Sigmoid colon (tissue), 7 donors: Measurements from ENCODE around the gene BHLHE41. TPM values are rescaled to one million over a fixed set of nuclear protein-coding genes. Genes with fewer than 3 reads are reported as not detected.

Experiments used
- DNase-seq: peaks from one replicate; pipeline ENCODE4 v3.0.0-alpha.2; 2019
- H3K27ac ChIP-seq, 4 donors: fragments of 200-600 bp; sonication (generic); one replicate each; pipeline ENCODE4 v1.5.1; 2016 to 2019; ENCODE audit warnings: mild to moderate bottlenecking in 1 of 4
- H3K27me3 ChIP-seq, 3 donors: fragments of 200-600 bp; sonication (generic); one replicate each; pipeline ENCODE4 v1.5.1; 2019; ENCODE audit warnings: mild to moderate bottlenecking in 1 of 3
- H3K36me3 ChIP-seq, 4 donors: fragments of 200-600 bp; sonication (generic); one replicate each; pipeline ENCODE4 v1.5.1; 2016 to 2019
- H3K4me1 ChIP-seq, 4 donors: fragments of 200-600 bp; sonication (generic); one replicate each; pipeline ENCODE4 v1.5.1; 2017 to 2019
- H3K4me3 ChIP-seq, 4 donors: fragments of 200-600 bp; sonication (generic); one replicate each; pipeline ENCODE4 v1.5.1; 2017 to 2019; ENCODE audit warnings: mild to moderate bottlenecking in 2 of 4, moderate library complexity in 1 of 4
- H3K9me3 ChIP-seq, 4 donors: fragments of 200-600 bp in 3 of 4; sonication (generic) in 3 of 4; one replicate each; pipeline versions ENCODE4 v1.5.1 to v1.6.1; 2013 to 2019
- EP300 ChIP-seq, 4 donors: sonication (generic); formaldehyde crosslinking; IDR thresholded peaks; one replicate each; pipeline ENCODE4 v1.6.1; 2017; ENCODE audit warnings: antibody characterized with exemption in 4 of 4
- POLR2A ChIP-seq, 2 donors: fragments of 450-650 bp; IDR thresholded peaks; one replicate each; pipeline ENCODE4 v1.6.1; 2016; ENCODE audit warnings: antibody characterized with exemption in 2 of 2, mild to moderate bottlenecking in 2 of 2, moderate library complexity in 2 of 2
- POLR2AphosphoS5 ChIP-seq, 4 donors: sonication (generic); formaldehyde crosslinking; IDR thresholded peaks; one replicate each; pipeline ENCODE4 v1.6.1; 2017; ENCODE audit warnings: antibody characterized with exemption in 4 of 4
- WGBS, 2 donors: extraction: QIAGEN DNeasy Blood & Tissue Kit; methylation state at CpG; one replicate each; pipeline ENCODE4 v1.1.7; 2013; 5-methylcytosine and 5-hydroxymethylcytosine counted together
- intact Hi-C: fragments of 100-400 bp; cut with DNase I; formaldehyde crosslinking; loops from one replicate; pipeline ENCODE4 v1.15.1; 2023
- polyA plus RNA-seq, 3 donors: library from polyadenylated mRNA; stranded (reverse); fragments of 200-250 nt; gene quantifications; one replicate each; pipeline ENCODE4 v1.2.3, GENCODE V29; 2013
- total RNA-seq, 4 donors: library from RNA; depleted of rRNA; stranded (reverse); fragments of >200 nt; gene quantifications; one replicate each; pipeline ENCODE4 v1.1.0, GENCODE V29; 2016
- TF ChIP-seq, protein P1 (sequence below), 4 experiments: fragments of 450-650 bp in 3 of 4; fragments of 200-600 bp in 1 of 4; IDR thresholded peaks; one replicate each; pipeline ENCODE4 v1.5.1; 2016 to 2019; ENCODE audit warnings: antibody characterized with exemption in 4 of 4, mild to moderate bottlenecking in 3 of 4, moderate library complexity in 2 of 4
- donor health status: healthy with polysubstance abuse.
- donor health status: Bipolar disorder and iron deficiency.
- donor health status: healthy.

BHLHE41 gene
- total and polyA plus RNA-seq, 7 donors = 3.9 to 12.6 (median 6.2) TPM

GRCh38 chr12:26100666-26101349, 24.0 kb downstream of the BHLHE41 start:
- Histone ChIP-seq H3K4me1 (peaks cover 0 to 3% (median 0%) of the 10 kb centered on the region in 4 donors), H3K27ac (no peak overlapping the region), H3K9me3 (no peaks in the 10 kb centered on the region), H3K36me3 (no peaks in the 10 kb centered on the region), H3K27me3 (no peaks in the 10 kb centered on the region), H3K4me3 (no peak overlapping the region)
- DNase-seq = no peak
- intact Hi-C loops = no loop called here
- TF ChIP-seq, protein P1, sequence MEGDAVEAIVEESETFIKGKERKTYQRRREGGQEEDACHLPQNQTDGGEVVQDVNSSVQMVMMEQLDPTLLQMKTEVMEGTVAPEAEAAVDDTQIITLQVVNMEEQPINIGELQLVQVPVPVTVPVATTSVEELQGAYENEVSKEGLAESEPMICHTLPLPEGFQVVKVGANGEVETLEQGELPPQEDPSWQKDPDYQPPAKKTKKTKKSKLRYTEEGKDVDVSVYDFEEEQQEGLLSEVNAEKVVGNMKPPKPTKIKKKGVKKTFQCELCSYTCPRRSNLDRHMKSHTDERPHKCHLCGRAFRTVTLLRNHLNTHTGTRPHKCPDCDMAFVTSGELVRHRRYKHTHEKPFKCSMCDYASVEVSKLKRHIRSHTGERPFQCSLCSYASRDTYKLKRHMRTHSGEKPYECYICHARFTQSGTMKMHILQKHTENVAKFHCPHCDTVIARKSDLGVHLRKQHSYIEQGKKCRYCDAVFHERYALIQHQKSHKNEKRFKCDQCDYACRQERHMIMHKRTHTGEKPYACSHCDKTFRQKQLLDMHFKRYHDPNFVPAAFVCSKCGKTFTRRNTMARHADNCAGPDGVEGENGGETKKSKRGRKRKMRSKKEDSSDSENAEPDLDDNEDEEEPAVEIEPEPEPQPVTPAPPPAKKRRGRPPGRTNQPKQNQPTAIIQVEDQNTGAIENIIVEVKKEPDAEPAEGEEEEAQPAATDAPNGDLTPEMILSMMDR (IDR thresholded peaks at IDR 0.05) = no peak
- TF ChIP-seq EP300 (IDR thresholded peaks at IDR 0.05) = no peak
- no peak for TF ChIP-seq POLR2A (IDR thresholded peaks at IDR 0.05)
- TF ChIP-seq POLR2AphosphoS5 (IDR thresholded peaks at IDR 0.05) = no peak
- 19 to 66% methylated on average over 8 of the region's 8 CpGs for WGBS, 2 donors

DNA sequence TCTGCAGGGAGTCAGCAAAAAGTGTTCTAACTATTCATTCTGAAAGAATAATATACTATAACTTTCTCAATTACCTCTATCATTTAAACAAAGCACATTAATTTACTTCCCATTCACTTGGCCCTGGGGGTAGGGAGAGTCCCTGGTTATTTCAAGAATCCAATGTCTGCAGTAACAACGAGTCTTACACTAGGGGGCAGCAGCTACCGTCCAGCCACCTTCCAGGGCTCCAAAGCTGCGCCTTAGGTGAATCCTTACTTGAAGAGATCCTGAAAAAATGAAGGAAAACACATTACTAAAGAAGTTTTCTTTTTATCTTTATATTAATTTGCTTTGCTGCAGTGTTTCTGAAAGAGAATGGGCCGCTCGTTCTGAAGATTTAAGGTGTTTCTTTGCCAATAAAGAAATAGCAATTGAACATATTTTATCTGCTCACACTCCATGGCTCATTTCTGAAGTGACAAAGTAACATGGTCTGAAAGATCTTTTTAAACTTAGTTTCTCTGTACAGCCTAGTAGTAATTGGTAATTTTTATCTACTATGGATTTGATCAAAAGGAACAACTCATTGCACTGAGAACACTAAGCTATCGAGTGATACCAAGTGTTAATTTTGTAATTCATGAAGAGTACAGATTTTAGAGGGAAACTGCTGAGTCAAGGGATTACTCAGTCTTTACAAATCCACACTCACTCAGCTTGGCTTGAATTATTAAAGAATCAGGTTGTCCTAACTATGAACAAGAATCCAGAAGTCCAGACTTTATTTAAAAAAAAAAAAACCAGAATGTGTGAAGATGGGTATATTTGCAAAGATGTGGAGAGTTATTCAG, 27.6 kb downstream of the BHLHE41 start:
- DNase-seq = peak; percentile 86
- TF ChIP-seq POLR2A (IDR thresholded peaks at IDR 0.05) (no peak), POLR2AphosphoS5 (IDR thresholded peaks at IDR 0.05) (no peak), EP300 (IDR thresholded peaks at IDR 0.05) (no peak)
- TF ChIP-seq, protein P1 (IDR thresholded peaks at IDR 0.05) = peak; percentile 69 to 91 (median 80)
- no peak overlapping the region for H3K4me3 ChIP-seq
- WGBS, 2 donors = 17 to 23% methylated on average over 6 of the region's 6 CpGs
- no peaks in the 10 kb centered on the region for H3K36me3 ChIP-seq
- no peaks in the 10 kb centered on the region for H3K27me3 ChIP-seq
- intact Hi-C loops = loop anchor here (5.0 kb wide), 2 partner anchors 555 to 605 kb away; no protein-coding TSS in a partner anchor
- H3K27ac ChIP-seq = no peak overlapping the region
- H3K4me1 ChIP-seq = peaks cover 0 to 3% (median 0%) of the 10 kb centered on the region in 4 donors
- H3K9me3 ChIP-seq = no peaks in the 10 kb centered on the region

GRCh38 chr12:26096036-26096435, 28.8 kb downstream of the BHLHE41 start:
- WGBS, 2 donors = 90 to 93% methylated on average over 2 of the region's 2 CpGs
- Histone ChIP-seq H3K36me3 (no peaks in the 10 kb centered on the region), H3K27ac (no peak overlapping the region), H3K4me3 (no peak overlapping the region), H3K27me3 (no peaks in the 10 kb centered on the region), H3K9me3 (no peaks in the 10 kb centered on the region), H3K4me1 (peaks cover 0 to 3% (median 0%) of the 10 kb centered on the region in 4 donors)
- intact Hi-C loops = loop anchor here (5.0 kb wide), 2 partner anchors 556 to 606 kb away; no protein-coding TSS in a partner anchor
- TF ChIP-seq POLR2A (IDR thresholded peaks at IDR 0.05) (no peak), EP300 (IDR thresholded peaks at IDR 0.05) (no peak), POLR2AphosphoS5 (IDR thresholded peaks at IDR 0.05) (no peak)
- TF ChIP-seq, protein P1 (IDR thresholded peaks at IDR 0.05) = no peak
- DNase-seq = no peak

DNA sequence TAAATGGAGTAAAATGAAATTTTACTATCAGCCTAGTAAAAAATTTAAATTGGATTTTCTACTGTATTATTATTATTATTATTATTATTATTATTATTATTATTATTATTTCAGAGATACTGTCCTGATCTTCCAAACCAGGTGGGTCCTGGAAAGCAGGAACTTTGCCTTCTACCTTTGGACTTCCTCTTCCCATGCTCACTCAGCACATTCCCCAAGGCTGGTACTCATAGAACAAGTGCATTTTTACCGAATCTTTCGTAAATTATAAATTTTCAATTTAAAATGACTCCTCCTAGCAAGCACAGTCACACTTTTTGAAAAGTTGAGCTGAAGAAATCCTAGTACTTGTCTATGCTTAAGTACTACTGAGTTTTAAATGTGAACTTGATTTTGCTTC, 29.7 kb downstream of the BHLHE41 start:
- intact Hi-C loops = loop anchor here (5.0 kb wide), 2 partner anchors 557 to 607 kb away; no protein-coding TSS in a partner anchor
- Histone ChIP-seq H3K9me3 (no peaks in the 10 kb centered on the region), H3K27me3 (no peaks in the 10 kb centered on the region), H3K36me3 (no peaks in the 10 kb centered on the region), H3K4me3 (no peak overlapping the region), H3K27ac (no peak overlapping the region), H3K4me1 (peaks cover 0 to 3% (median 0%) of the 10 kb centered on the region in 4 donors)
- no peak for DNase-seq
- 88 to 95% methylated on average over 2 of the region's 2 CpGs for WGBS, 2 donors
- TF ChIP-seq EP300 (IDR thresholded peaks at IDR 0.05) (no peak), POLR2AphosphoS5 (IDR thresholded peaks at IDR 0.05) (no peak), POLR2A (IDR thresholded peaks at IDR 0.05) (no peak)
- TF ChIP-seq, protein P1 (IDR thresholded peaks at IDR 0.05) = no peak
